GM13976 (cell line): ENCODE results near the gene SCN9A.
"Not testable (repeated sequence)": the region's sequence is repeated elsewhere in the genome, so short reads cannot be mapped to it uniquely, and the experiment has no call there.

Source experiments
- DNase-seq: peaks from one replicate; pipeline ENCODE4 v3.0.0; 2012; ENCODE audit warnings: low spot score
- in situ Hi-C: fragments of 300-500 bp; cut with MboI; formaldehyde crosslinking; loops from one replicate; pipeline ENCODE4 v1.12.0; 2022; ENCODE audit warnings: low sequenced_read_pairs, mixed read lengths, inconsistent platforms; ENCODE audit not compliant: unreplicated experiment
- TF ChIP-seq, protein P1 (sequence below): IDR thresholded peaks from 2 replicates; pipeline ENCODE4 v1.5.1; 2012; ENCODE audit warnings: borderline replicate concordance, mild to moderate bottlenecking; ENCODE audit not compliant: insufficient read depth; ENCODE audit errors: extremely low read depth, missing control alignments, control extremely low read depth

The SCN9A gene

GRCh38 chr2:166411473-166412230, 35.9 kb upstream of the SCN9A start:
- DNase-seq, result no peak
- in situ Hi-C loops, result no loop called here
- TF ChIP-seq, protein P1, sequence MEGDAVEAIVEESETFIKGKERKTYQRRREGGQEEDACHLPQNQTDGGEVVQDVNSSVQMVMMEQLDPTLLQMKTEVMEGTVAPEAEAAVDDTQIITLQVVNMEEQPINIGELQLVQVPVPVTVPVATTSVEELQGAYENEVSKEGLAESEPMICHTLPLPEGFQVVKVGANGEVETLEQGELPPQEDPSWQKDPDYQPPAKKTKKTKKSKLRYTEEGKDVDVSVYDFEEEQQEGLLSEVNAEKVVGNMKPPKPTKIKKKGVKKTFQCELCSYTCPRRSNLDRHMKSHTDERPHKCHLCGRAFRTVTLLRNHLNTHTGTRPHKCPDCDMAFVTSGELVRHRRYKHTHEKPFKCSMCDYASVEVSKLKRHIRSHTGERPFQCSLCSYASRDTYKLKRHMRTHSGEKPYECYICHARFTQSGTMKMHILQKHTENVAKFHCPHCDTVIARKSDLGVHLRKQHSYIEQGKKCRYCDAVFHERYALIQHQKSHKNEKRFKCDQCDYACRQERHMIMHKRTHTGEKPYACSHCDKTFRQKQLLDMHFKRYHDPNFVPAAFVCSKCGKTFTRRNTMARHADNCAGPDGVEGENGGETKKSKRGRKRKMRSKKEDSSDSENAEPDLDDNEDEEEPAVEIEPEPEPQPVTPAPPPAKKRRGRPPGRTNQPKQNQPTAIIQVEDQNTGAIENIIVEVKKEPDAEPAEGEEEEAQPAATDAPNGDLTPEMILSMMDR, result no peak

GRCh38 chr2:166410828-166411472, 35.2 kb upstream of the SCN9A start:
- in situ Hi-C loops, result no loop called here
- DNase-seq, result no peak
- TF ChIP-seq, protein P1, result no peak

- DNase-seq, in situ Hi-C loops: not testable (repeated sequence)
These were observed 32.0 kb upstream of the SCN9A start for GRCh38 chr2:166407746-166408145.

GRCh38 chr2:166406374-166406773, 30.6 kb upstream of the SCN9A start:
- TF ChIP-seq, protein P1, result no peak
- DNase-seq, result no peak
- in situ Hi-C loops, result no loop called here

DNA sequence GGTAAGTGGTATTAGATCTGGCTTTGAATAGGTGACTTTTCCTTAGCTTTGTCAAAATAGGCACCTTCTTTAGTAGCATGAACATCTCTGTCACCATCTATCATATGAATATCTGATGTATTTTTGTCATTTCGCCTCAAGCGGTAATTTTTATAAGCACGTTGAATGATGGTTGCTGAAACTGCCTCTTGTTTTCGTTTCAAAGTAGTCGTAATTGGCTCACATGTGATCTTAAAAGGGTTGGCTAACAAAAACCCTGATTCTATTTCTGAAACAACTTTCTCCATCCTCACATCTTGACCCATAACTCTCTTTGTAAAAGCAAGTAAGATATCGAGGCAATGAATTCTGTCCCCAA, 29.8 kb upstream of the SCN9A start:
- TF ChIP-seq, protein P1, result no peak
- no peak for DNase-seq
- in situ Hi-C loops, result no loop called here

DNA sequence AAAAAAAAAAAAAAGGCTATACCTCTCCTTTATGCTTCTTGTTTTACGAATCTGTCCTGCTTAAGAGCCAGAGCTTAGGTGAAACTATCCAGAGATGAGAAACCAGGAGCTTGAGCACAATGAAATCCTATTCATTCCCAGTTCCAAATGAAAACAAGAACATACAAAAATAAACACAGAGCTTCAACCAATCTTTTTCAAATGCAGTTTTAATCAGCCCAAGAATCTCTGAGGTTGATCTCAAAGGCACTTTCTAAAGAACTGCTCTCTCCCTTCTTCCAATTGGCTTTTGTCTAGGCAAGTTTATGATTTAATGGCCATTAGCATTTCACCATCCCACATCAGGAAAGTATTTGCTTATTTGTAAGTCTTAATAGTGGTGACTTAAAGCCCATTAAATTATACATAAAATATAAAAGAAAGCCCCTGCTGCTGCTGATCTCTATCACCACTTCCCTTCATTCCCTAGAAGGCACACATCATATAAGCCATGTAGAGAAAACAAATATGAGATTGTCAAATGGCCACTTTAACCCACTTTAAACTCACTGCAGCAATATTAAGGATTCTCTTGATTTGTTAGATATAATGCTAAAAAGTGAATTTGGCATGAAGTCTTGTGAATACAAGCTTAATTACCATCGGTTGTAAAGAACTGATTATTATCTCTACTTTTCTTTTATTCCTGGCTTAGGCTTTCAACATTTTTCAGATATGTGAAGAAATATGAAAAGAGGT, 29.3 kb upstream of the SCN9A start:
- in situ Hi-C loops, result no loop called here
- TF ChIP-seq, protein P1, result no peak
- no peak for DNase-seq

- TF ChIP-seq, protein P1, result no peak
- DNase-seq, result no peak
- in situ Hi-C loops, result no loop called here
These were observed 18.5 kb upstream of the SCN9A start for GRCh38 chr2:166394245-166394644.
